BLaER1 treated with 17β-estradiol and CSF1 and Interleukin-3, amounts not matched to agents 10 nM and 100 nM (cell line): Measurements from ENCODE around the gene DAPK2.

Experiments
- H3K27ac ChIP-seq, 11 experiments: shearing (Covaris generic); formaldehyde crosslinking; 2 replicates each; pipeline ENCODE4 v1.8.1; 2022
- H3K27me3 ChIP-seq, 11 experiments: shearing (Covaris generic); formaldehyde crosslinking; 2 replicates each; pipeline ENCODE4 v1.8.1; 2022
- H3K36me3 ChIP-seq, 11 experiments: shearing (Covaris generic); formaldehyde crosslinking; 2 replicates each; pipeline ENCODE4 v1.8.1; 2022
- H3K4me1 ChIP-seq, 10 experiments: shearing (Covaris generic); formaldehyde crosslinking; 2 replicates each; pipeline ENCODE4 v1.8.1; 2022
- H3K4me2 ChIP-seq, 11 experiments: shearing (Covaris generic); formaldehyde crosslinking; 2 replicates each; pipeline ENCODE4 v1.8.1; 2022
- H3K4me3 ChIP-seq, 10 experiments: shearing (Covaris generic); formaldehyde crosslinking; 2 replicates each; pipeline ENCODE4 v1.8.1; 2022
- H3K9ac ChIP-seq, 11 experiments: shearing (Covaris generic); formaldehyde crosslinking; 2 replicates each; pipeline ENCODE4 v1.8.1; 2022
- H3K9me3 ChIP-seq, 11 experiments: shearing (Covaris generic); formaldehyde crosslinking; replicated peaks in 1 of 11; 2 replicates each; pipeline ENCODE4 v1.8.1; 2022
- H4K20me1 ChIP-seq, 11 experiments: shearing (Covaris generic); formaldehyde crosslinking; 2 replicates each; pipeline ENCODE4 v1.8.1; 2022
- Cebpa-rat ChIP-seq, 11 experiments: shearing (Covaris generic); IDR thresholded peaks; 2 replicates each; pipeline ENCODE4 v1.8.1; 2022

The DAPK2 gene

DNA sequence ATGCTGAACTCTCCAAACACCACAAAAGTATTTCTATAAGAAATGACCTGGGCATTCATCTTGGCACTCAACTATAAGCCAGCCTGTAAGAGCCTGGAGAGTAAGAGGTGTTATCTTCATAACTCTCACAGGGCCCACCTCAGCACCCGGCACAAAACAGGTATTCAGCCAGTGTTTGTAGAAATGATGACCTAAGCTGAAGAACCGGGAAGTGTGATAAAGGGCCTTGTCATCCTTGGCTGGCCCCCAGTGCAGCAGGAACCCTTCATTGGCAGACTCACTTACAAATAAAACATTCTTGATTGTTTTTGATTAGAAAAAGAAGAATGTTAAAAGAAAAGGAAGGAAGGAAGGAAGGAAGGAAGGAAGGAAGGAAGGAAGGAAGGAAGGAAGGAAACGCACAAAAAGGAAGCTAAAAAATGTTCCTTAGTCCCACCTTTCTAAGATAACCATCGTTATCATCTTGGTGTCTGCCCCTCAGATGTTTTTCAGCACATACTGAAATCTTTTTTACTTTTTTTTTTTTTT is 52.1 kb downstream of the DAPK2 start:
- Histone ChIP-seq H4K20me1 (no peaks in the 10 kb centered on the region; a peak in 1 of 22 replicates), H3K9ac (no peak overlapping the region)

DNA sequence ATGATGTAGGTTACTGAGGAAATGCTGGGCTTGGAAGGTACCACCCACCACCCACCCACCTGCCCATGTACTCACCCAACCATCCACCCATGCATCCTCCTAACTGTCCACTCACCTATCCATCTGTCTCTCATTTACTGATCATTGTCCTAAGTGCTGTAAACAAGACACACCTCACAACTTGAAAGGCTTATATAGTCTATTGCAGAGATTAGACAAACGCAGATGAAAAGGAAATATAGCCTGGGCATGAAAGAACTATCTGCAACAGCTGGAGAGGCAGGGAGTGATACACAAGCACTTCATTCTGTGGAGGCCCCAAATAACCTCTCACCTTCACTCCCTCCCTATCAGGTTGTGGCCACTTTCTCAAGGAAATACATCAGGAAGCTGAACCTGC is 54.0 kb downstream of the DAPK2 start:
- Histone ChIP-seq H3K4me1 (peaks cover 35 to 63% (median 40%) of the 10 kb centered on the region in 10 experiments), H3K27me3 (no peaks in the 10 kb centered on the region), H3K4me3 (no peak overlapping the region), H3K9ac (no peak overlapping the region), H3K9me3 (no peaks in the 10 kb centered on the region), H3K27ac (0 out of 22 replicates have a peak overlapping the region, but pooled peaks of 1 of the 11 experiments have one; percentile 4), H3K36me3 (no peaks in the 10 kb centered on the region), H4K20me1 (no peaks in the 10 kb centered on the region; a peak in 1 of 22 replicates), H3K4me2 (peak overlapping the region; percentile 68 to 94 (median 81))
- no peak for TF ChIP-seq Cebpa-rat (IDR thresholded peaks at IDR 0.05)

More for the DNA sequence above, 52.1 kb downstream of the DAPK2 start:
- H3K4me2 ChIP-seq = peak overlapping the region in 6 of 11 experiments; percentile 2 to 32 (median 18); a peak in 4 of 22 replicates
- H3K27ac ChIP-seq = 0 out of 22 replicates have a peak overlapping the region, but pooled peaks of 1 of the 11 experiments have one; percentile 4
- H3K4me1 ChIP-seq = peaks cover 42 to 66% (median 53%) of the 10 kb centered on the region in 10 experiments
- no peaks in the 10 kb centered on the region for H3K36me3 ChIP-seq
- no peaks in the 10 kb centered on the region for H3K9me3 ChIP-seq
- no peak overlapping the region for H3K4me3 ChIP-seq
- no peak for TF ChIP-seq Cebpa-rat (IDR thresholded peaks at IDR 0.05)
- no peaks in the 10 kb centered on the region for H3K27me3 ChIP-seq

DNA sequence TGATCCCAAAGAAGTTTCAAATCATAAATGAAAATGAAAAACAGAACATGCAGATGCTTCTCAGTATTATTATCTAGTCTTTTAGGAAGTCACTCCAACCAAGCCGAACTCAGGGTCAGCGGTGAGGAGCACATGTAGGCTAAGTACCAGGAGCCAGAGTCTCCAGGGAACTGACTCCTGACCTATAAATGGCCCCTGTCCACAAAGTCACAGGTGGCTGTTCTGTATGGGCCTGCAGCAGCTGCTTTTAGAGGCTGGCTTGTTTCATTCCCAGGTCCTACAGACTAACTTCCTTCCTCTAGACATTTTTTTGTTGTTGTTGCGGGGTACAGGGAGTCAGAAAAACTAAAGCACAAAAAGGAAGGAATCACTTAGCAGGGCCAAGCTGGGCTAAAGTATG is 54.6 kb downstream of the DAPK2 start:
- Histone ChIP-seq H3K9ac (no peak overlapping the region), H3K9me3 (no peaks in the 10 kb centered on the region), H4K20me1 (no peaks in the 10 kb centered on the region; a peak in 1 of 22 replicates), H3K36me3 (no peaks in the 10 kb centered on the region), H3K4me1 (peaks cover 40 to 65% (median 46%) of the 10 kb centered on the region in 10 experiments), H3K27me3 (no peaks in the 10 kb centered on the region), H3K27ac (peak overlapping the region in 3 of 11 experiments; percentile 0 to 45 (median 18); a peak in 5 of 22 replicates), H3K4me2 (peak overlapping the region; percentile 68 to 94 (median 81)), H3K4me3 (no peak overlapping the region)
- TF ChIP-seq Cebpa-rat (IDR thresholded peaks at IDR 0.05) = no peak

DNA sequence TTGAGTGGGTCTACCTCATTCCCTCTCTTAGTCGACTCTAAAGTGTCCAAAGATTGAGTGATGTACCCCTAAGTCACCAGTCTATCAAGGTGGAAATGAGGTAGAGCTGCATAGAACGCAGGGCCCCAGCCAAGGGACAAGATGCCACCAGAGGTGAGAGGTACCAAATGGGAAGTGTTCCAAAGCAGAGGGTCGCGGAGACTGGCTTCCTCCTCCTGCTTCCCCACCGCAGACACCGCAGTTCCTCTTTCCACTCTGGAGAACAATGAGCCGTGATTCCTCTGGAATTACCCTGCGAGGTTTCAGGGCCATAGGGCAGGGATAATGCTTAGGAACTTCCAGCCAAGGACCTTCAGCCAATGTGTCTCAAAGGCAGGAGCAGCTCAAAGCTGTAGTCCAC is 55.8 kb downstream of the DAPK2 start:
- Histone ChIP-seq H3K4me2 (peak overlapping the region; percentile 68 to 94 (median 81)), H3K36me3 (no peaks in the 10 kb centered on the region), H3K27me3 (no peaks in the 10 kb centered on the region), H3K9ac (peak overlapping the region in 2 of 11 experiments; percentile 8 to 46; a peak in 2 of 22 replicates), H3K9me3 (no peaks in the 10 kb centered on the region), H4K20me1 (no peaks in the 10 kb centered on the region; a peak in 1 of 22 replicates), H3K4me1 (peaks cover 46 to 78% (median 58%) of the 10 kb centered on the region in 10 experiments), H3K27ac (peak overlapping the region in 9 of 11 experiments; percentile 8 to 64 (median 45); a peak in 12 of 22 replicates), H3K4me3 (no peak overlapping the region; a peak in 1 of 20 replicates)
- TF ChIP-seq Cebpa-rat (IDR thresholded peaks at IDR 0.05) = no peak

DNA sequence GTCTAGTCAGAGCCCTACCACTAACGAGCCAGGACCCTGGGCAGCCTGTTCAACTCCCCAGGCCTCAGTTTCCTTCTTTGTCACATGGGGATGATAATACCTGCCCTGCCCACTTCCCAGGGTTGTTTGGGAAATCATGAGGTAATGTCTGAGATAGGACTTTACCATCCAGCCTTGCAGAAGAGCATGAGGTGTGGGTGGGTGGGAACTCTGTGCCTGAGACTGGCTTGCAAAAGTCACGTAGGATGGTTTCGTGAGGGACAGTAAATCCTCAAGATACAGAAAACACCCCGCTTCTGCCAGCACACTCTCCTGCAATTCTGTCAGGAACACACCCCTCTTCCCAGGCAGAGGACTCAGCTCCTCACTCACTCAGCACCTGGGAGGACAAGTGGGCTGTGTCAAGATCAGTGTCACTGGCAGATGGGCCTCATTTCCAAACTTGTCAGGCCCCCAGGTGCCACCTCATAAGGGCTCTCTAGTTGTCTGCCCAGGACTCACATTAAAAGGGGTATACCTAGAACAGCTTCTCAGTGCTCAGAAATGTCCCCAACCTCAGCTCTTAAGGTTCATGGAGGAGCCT is 58.4 kb downstream of the DAPK2 start:
- peak overlapping the region in 7 of 11 experiments; percentile 68 to 89 (median 82); a peak in 14 of 22 replicates for H3K27ac ChIP-seq
- H3K36me3 ChIP-seq = no peaks in the 10 kb centered on the region
- H3K9me3 ChIP-seq = no peaks in the 10 kb centered on the region
- H3K9ac ChIP-seq = peak overlapping the region in 4 of 11 experiments; percentile 3 to 76 (median 48); a peak in 2 of 22 replicates
- no peaks in the 10 kb centered on the region for H3K27me3 ChIP-seq
- peaks cover 38 to 83% (median 64%) of the 10 kb centered on the region in 10 experiments for H3K4me1 ChIP-seq
- no peaks in the 10 kb centered on the region; a peak in 1 of 22 replicates for H4K20me1 ChIP-seq
- no peak for TF ChIP-seq Cebpa-rat (IDR thresholded peaks at IDR 0.05)
- no peak overlapping the region for H3K4me3 ChIP-seq
- peak overlapping the region in 7 of 11 experiments; percentile 68 to 87 (median 83); a peak in 14 of 22 replicates for H3K4me2 ChIP-seq

DNA sequence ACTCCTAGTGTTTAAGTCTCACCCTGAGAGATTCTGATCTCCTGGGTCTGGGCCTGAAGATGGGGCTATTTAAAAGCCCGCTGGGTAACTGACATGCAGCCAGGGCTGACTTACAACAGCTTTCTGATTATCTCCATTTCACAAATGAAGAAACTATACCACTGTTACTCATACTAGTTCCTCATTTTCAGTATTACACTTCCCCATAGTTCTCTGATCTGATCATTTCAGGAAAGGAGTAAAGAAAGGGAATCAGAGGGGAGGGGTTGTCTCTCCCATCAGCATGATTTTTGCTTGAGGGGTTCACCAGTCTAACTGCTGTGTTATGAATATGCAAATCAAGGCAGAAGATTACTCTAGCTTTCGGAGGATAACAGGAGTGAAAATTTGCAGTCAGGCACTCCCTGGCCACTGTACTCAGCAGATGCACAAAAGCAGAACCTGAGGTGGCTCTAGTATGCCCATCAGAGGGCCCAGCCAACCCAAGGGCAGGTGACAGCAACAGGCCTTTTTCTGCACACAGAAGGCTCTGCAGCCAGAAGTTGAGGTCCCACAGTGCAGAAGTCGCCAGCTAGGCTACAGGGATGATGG is 59.4 kb downstream of the DAPK2 start:
- Histone ChIP-seq H3K4me2 (peak overlapping the region in 10 of 11 experiments; percentile 13 to 87 (median 76); a peak in 20 of 22 replicates), H3K36me3 (no peaks in the 10 kb centered on the region), H3K27ac (peak overlapping the region; percentile 40 to 89 (median 71); a peak in 20 of 22 replicates), H3K9me3 (no peaks in the 10 kb centered on the region), H3K4me1 (peaks cover 30 to 78% (median 56%) of the 10 kb centered on the region in 10 experiments), H4K20me1 (no peaks in the 10 kb centered on the region; a peak in 1 of 22 replicates), H3K27me3 (no peaks in the 10 kb centered on the region), H3K4me3 (no peak overlapping the region), H3K9ac (peak overlapping the region in 9 of 11 experiments; percentile 4 to 76 (median 51); a peak in 15 of 22 replicates)
- TF ChIP-seq Cebpa-rat (IDR thresholded peaks at IDR 0.05) = peak in 2 of 11 experiments; percentile 32 to 44; a peak in 1 of 22 replicates

DNA sequence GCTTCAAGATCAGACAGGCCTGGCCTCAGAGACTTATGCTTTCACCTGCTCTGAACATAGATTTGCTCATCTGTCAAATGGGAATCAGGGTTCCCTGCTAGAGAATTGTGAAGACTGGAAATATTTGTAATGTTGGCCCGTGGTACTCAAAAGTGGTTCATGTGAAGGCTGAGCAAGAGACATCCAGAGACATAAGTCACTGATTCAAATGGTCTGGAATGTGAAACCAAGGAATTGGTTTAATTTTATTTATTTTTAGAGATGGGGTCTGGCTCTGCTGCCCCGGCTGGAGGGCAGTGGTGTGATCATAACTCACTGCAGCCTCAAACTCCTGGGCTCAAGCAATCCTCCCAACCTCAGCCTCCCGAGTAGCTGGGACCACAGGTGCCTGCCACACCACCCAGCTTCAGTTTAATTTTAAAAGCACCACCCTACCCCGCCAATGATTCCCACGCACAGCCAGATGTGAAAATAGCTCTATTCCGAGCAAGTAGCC is 60.1 kb downstream of the DAPK2 start:
- Histone ChIP-seq H3K4me1 (peaks cover 23 to 71% (median 50%) of the 10 kb centered on the region in 10 experiments), H3K4me3 (no peak overlapping the region), H4K20me1 (no peaks in the 10 kb centered on the region; a peak in 1 of 22 replicates), H3K27ac (peak overlapping the region; percentile 40 to 89 (median 71); a peak in 20 of 22 replicates), H3K9me3 (no peaks in the 10 kb centered on the region), H3K4me2 (peak overlapping the region; percentile 13 to 87 (median 70); a peak in 19 of 22 replicates), H3K36me3 (no peaks in the 10 kb centered on the region), H3K27me3 (no peaks in the 10 kb centered on the region), H3K9ac (peak overlapping the region in 9 of 11 experiments; percentile 30 to 76 (median 51); a peak in 16 of 22 replicates)
- no peak for TF ChIP-seq Cebpa-rat (IDR thresholded peaks at IDR 0.05)

DNA sequence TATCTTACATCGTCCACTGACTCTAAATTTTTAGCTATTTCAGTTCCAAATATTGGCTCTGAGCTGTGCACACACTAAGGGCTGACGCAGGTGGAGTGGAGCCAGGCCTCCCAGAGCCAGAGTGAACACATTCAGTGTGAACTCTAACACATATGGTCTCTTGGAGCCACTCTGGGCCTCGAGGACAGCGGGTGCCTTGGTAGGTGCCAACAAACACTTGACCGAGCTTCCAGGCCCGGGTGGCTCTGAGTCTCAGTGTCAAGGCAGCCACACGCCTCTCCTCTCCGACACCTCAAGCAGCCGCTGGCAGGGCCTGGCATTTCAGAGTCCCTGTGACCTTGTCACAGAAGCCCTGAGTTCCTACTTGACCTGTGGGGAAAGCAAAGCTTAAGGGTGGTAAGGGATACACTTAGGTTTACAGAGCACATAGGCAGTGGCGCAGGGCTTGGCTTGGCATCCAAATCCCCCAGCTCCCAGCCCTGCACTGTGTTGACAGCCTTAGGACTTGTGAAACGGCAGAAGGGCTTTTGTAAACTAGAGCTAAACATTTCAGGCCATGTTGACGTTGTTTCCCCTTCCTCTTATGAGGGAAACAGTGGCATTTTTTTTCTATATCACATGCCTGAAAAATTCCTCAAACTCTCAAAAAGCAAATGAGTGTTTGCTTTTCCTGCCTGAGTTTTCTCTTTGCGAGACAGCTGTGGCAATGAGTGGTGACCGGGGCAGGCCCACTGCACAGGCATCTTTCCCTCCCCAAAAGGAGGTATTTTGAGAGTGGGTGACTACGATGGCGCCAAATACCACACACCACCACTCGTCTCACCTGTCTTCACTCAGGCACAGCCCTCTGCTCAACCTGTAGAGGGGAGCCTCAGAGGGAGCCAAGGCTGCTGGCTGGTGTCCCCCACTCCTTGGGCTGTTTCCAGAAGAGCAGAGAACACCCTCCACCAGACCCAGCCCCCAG is 60.8 kb downstream of the DAPK2 start:
- no peaks in the 10 kb centered on the region for H4K20me1 ChIP-seq
- H3K4me1 ChIP-seq = peaks cover 16 to 64% (median 42%) of the 10 kb centered on the region in 10 experiments
- peak overlapping the region in 7 of 11 experiments; percentile 30 to 76 (median 62); a peak in 11 of 22 replicates for H3K9ac ChIP-seq
- no peaks in the 10 kb centered on the region for H3K27me3 ChIP-seq
- H3K4me2 ChIP-seq = peak overlapping the region in 9 of 11 experiments; percentile 40 to 87 (median 81); a peak in 16 of 22 replicates
- TF ChIP-seq Cebpa-rat (IDR thresholded peaks at IDR 0.05) = no peak
- no peaks in the 10 kb centered on the region for H3K36me3 ChIP-seq
- H3K4me3 ChIP-seq = no peak overlapping the region
- no peaks in the 10 kb centered on the region for H3K9me3 ChIP-seq
- H3K27ac ChIP-seq = peak overlapping the region; percentile 40 to 89 (median 71); a peak in 20 of 22 replicates
